GM19193 (cell line): ENCODE data around the gene TUT4.

Experiments used
- POLR2A ChIP-seq: IDR thresholded peaks from 4 replicates; pipeline ENCODE4 v1.6.1; 2011; ENCODE audit not compliant: insufficient read depth, insufficient read length; ENCODE audit errors: extremely low read depth

TUT4 gene

DNA sequence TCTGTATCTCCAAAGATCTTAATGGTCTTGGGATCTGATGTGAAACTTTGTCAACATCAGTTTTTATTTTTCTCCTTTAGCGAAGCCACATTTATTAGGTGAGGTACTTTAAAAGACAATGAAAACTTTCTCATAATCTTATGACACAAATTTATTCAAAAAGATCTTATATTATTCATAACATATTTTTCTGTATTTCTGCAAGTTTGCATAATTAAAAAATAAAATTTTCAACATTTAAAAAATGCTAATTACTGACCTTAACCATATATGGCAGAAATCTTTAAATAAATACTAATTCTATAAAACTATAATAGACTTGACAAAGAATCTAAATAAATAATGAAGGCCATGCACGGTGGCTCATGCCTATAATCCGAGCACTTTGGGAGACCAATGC is 75.9 kb downstream of the TUT4 start:
- TF ChIP-seq POLR2A = no peak

DNA sequence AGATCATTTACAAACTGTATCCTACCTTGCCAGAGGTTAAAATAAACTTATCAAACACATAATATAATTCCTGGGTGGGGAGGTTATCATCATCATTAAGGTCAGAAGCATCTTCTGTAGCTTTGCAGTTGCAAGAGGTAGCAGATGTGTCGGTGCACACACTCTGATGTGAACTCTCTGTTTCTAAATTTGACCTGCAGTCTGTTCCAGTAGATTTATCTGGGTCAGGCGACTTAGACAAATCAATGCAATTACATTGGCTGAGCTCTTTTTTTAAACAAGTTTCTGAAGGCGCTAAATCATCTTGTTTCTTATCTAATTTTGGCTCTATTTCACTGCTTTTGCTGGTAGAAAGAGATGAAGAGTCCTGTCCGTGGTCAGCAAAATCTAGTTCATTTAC is 78.1 kb downstream of the TUT4 start:
- no peak for TF ChIP-seq POLR2A

DNA sequence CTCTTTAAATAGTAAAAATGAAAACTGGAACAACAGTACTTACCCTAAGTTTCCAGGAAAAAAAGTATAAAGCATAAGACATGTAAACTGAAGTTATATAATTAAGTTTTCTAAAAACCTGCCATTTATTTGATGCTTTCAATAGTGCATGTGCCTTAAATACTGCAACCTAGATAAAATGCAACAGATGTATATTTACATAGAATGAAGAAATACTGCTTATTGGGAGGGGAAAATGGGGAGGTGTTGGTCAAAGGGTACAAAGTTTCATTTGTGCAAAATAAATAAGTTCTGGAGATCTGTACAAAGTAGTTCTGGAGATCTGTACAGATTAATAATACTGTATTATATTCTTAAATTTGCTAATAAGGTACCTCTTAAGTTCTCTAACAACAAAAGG is 79.9 kb downstream of the TUT4 start:
- no peak for TF ChIP-seq POLR2A

DNA sequence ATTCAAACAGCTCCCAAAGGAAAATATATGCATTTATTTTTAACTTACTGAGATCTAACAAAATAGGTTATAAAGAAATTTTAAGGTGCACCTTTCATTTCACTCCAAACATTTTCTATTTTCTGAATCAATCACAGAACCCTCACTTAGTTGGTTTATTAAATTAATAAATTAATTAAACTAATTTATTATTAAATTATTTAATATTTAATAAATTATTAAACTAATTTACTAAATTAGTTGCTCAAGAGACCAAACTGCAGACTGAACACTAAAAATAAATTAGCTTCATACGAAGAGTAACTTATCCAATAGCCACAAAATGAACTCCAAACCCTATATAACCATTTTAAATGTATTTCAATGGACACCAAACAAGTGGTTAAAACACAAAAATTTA is 80.5 kb downstream of the TUT4 start:
- TF ChIP-seq POLR2A = no peak

DNA sequence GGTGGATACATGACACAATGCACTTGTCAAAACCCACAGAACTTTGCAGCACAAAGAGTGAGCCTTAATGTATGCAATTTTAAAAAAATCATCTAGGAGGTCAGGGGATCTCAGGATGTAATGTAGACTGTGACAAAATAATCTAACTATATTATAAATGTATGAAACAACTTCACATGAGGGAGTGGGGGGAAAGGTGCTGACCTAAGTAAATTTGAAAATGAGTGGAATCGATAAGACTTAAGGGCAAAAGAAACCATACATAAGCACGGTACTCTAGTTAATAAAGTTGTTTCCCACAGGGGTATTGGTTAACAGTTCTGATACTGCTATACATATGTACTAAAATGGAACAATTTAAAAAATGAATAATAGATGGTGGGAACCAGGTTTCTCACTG is 83.8 kb downstream of the TUT4 start:
- TF ChIP-seq POLR2A = no peak

DNA sequence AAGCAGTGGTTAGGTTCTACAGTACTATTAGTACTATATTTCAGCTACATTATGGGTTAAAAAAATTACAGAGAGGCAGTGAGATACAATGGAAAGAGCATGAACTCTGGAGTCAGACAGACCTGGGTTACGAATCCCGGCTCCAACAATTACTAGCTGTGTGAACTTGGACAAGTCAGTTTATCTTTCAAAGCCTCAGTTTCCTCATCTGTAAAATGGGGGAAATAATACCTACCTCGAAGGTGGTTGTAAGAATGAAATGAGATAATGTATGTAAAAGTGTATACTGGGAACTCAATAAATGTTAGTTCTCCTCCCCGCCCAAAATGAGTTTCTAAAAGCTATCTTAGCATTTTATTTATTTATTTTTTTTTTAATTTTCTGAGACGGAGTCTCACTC is 89.0 kb downstream of the TUT4 start:
- no peak for TF ChIP-seq POLR2A

DNA sequence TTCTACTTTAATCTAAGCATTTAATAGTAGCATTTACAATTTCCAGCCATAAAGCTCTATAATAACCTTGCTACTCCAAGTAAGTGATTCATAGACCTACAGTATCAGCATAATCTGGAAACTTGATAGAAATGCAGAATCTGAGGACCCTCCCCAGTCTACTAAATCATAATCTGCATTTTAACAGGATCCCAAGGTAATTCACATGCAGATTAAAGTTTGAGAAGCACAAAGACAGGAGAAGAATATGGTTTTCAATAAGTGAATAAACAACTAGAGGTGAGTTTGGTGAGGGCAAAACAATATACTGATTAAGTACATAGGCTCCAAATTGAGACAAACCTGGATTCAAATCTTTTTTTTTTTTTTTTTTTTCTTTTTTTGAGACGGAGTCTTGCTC is 91.1 kb downstream of the TUT4 start:
- TF ChIP-seq POLR2A = no peak

DNA sequence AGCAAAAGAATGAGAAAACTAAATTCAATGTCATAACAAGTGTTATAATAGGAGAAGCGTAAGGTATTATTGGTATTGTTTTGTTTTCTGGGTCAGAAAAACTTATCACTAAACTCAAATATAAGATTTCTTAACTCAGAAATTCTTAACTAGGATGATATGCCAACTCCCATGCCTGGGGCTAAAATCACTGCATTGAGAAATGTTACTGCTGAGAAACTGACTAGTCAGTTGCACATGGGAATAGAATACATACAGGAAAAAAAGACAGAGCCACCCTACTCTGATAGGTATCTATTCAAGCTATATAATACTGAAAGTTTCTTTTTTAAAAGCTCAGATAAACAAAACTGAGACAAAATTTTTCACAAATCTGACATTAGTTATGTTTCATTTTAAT is 92.2 kb downstream of the TUT4 start:
- no peak for TF ChIP-seq POLR2A

DNA sequence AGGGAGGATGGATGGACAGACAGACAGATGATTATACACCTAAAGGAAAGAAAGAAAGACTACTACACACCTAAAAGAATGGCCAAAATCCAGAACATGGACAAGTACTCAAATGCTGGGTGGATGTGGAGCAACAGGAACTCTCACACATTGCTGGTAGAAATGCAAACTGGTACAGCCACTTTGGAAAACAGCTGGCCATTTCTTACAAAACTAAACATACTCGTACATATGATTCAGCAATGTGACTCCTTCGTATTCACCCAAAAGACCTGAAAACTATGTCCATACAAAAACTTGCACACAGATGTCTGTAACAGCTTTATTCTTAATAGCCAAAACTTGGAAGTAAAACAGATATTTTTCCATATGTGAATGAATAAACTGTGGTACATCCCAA is 97.2 kb downstream of the TUT4 start:
- no peak for TF ChIP-seq POLR2A

DNA sequence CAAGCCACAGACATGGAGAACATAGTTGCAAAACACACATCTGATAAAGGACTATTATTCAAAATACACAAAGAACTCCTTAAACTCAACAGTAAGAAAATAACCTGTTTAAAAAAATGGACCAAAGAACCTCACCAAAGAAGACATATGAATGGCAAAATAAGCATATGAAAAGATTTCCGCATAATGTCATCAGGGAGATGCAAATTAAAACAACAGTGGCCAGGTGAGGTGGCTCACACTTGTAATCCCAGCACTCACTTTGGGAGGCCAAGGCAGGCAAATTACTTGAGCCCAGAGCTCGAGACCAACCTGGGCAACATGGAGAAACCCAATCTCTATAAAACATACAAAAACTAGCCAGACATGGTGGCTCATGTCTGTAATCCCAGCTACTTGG is 98.1 kb downstream of the TUT4 start:
- no peak for TF ChIP-seq POLR2A

DNA sequence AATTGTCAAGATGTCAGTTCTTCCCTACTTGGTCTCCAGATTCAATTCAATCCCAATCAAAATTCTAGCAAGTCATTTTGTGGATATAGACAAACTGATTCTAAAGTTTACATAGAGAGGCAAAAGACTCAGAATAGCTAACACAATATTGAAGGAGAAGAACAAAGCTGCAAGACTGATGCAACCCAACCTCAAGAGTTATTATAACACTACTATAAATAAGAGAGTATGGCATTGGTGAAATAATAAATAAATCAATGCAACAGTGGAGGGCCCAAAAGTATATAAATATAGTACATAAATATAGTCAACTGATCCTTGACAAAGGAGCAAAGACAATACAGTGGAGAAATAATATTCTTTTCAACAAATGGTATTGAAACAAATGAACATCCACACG is 98.8 kb downstream of the TUT4 start:
- TF ChIP-seq POLR2A = no peak

DNA sequence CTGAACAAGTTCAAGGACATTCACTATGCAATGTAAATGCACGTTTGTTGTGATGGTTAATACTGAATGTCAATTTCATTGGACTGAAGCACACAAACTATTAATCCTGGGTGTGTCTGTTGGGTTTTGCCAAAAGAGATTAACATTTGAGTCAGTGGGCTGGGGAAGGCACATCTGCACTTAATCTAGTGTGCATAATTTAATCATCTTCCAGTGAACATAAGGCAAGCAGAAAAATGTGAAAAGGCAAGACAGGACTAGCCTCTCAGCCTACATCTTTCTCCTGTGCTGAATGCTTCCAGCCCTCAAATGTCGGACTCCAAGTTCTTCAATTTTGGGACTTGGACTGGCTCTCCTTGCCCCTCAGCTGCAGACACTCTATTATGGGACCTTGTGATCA is 108.4 kb downstream of the TUT4 start:
- no peak for TF ChIP-seq POLR2A

DNA sequence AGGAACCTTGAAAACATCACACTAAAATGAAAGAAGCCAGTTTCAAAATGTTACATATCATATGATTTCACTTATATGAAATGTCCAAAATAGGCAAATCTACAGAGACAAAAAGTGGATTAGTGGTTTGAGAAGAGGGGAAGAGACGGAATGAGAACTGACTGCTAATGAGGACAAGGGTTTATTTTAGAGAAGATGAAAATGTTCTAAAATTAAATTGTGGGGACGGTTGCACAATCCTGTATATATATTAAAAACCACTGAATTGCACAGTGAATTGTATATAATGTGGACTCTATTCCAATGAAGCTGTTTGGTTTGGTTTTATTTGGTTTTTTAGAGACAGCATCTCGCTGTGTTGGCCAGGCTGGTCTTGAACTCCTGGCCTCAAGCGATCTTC is 112.9 kb downstream of the TUT4 start:
- no peak for TF ChIP-seq POLR2A

DNA sequence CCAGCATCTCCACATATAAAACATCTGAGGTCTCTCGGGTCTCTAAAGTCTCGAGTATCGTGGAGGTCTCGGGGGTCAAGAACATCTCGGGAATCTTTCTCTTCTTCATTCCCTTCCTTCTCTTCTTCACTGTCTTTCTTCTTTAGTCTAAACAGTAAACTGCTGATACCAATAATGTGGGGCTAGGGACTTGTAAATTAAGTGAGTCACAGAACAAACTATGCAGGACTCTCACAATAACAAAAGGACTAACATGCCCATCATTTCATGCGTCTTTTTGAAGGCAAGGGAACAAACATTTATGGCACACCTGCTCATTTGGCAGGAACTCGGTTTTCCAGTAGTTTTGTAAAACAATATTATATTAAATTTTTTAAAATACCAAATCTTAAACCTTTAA is 116.1 kb downstream of the TUT4 start:
- TF ChIP-seq POLR2A = no peak

DNA sequence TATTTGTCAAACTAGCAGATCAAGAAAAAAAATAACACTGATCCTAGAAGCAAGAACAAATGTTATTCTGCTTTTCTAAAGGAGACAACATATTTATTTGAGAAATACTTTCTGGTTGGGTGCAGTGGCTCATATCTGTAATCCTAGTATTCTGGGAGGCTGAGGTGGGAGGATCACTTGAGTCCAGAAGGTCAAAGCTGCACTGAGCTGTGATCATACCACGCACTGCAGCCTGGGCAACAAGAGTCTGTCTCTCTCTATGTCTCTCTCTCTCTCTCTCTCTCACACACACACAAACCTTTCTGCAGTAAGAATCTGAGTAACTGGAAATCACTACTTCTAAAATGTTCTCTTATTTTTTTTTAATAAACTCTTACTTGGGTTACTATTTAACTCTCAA is 117.2 kb downstream of the TUT4 start:
- no peak for TF ChIP-seq POLR2A

DNA sequence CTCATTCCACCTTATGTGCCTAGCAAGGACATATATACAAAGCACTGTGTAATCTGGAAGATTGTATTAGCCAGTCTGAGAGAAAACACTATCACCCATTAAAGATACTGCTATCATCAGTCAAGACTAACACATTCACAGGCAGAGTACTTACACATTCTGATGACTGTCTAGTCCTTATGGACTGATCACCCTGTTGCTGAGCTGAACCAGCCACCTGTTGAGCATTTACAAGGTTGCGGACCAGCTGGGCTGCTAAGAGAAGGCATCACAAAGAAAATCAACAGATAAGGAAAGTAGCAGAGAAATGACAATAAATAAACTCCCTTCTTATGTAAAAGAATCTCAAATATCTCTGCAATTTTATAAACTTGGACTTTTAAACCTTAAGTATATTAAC is 117.7 kb downstream of the TUT4 start:
- TF ChIP-seq POLR2A = no peak

DNA sequence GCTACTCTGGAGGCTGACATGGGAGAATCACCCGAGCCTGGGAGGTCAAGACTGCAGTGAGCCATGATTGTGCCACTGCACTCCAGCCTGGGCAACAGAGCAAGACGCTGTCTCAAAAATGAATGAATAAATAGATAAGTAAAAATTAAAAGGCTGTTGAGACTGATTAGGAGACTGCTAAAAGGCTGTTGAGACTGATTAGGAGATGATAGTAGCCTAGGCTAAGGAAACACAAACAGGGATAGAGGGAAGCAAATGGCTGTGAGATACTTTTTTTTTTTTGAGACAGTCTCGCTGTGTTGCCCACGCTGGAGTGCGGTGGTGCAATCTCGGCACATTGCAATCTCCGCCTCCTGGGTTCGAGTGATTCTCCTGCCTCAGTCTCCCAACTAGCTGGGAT is 120.1 kb downstream of the TUT4 start:
- no peak for TF ChIP-seq POLR2A

DNA sequence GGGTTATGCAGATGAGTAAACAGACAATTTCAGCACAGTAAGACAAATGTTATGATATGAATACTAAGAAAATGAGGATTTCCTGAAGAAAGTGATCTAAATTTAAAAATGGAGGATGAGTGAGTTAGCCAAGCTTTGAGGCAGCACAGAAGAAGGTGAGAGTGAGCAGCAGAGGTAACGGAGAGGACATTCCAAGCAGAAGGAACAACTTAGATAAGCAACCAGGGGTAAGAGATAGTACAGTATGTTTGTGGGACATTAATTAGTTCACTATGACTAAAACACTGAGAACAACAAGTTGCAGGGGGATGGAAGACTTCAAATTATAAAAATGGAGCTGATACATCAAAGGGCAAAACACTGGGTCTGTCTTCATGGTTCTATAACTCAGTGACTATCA is 125.7 kb downstream of the TUT4 start:
- TF ChIP-seq POLR2A = no peak

DNA sequence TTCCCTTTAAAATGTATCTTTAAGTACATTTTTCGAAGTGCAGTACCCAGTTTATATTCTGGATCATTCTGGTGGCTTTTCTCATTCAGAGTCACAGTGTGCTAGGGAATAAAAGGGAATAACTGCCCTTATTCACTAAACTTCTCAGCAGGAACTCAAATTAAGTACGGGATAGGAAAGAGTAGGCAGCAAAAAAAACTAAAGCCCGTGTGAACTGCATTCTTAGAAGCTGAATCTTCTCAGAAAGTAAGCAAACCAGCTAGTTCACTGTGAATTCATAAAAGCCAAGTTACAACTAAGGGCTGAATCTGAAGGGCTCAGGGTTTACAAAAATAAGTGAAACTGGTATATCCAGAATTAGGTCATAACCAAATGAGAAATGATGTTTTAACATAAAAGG is 126.5 kb downstream of the TUT4 start:
- TF ChIP-seq POLR2A = no peak

DNA sequence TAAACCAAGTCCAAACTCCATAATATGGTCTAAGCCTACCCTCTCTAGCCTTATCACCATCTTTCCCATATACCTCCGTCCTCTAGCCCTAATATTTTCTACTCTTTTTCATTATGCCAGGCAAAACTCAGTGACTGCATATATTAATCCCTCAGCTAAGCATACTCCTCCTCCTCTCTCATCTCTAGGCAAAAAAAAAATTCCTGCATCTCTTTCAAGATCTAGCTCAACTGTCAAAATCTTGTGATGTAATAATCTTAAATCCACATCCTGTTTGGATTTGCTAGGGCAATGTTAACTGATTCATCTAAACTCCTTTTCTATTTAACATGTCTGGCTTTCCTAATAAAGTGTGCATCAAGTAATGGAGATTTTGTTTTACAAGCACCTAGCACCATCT is 128.1 kb downstream of the TUT4 start:
- TF ChIP-seq POLR2A = no peak
